ENCODE measurements around the gene TRIM73. TPM values are rescaled to one million over a fixed set of nuclear protein-coding genes. Genes with fewer than 3 reads are reported as not detected.

Gene TRIM73
- total RNA-seq (2022; extraction: Qiagen RNA extraction), result 1.4 to 2.9 TPM (median 2.2 TPM) in 5 replicates

GRCh38 chr7:75395329-75395728 lies at the start of gene TRIM73:
TRIM73 (plus strand) TSS chr7:75395629; CDS start chr7:75398934, 3,305 bp downstream.

Other genes starting within 250 kb of the TRIM73 start
- 26.0 to 47.6 TPM (median 43.8 TPM) in 5 replicates for gene POM121C, start 90.7 kb downstream of the TRIM73 start, total RNA-seq (2022; extraction: Qiagen RNA extraction)
- not detected in 5 replicates for gene SPDYE5, start 96.7 kb downstream of the TRIM73 start, total RNA-seq (2022; extraction: Qiagen RNA extraction)